T-helper 17 cell (primary cell): Measurements from ENCODE around the gene MANEAL. TPM values are rescaled to one million over a fixed set of nuclear protein-coding genes. Genes with fewer than 3 reads are reported as not detected.

Experiments used
- ATAC-seq: fragments of 150-1000 bp; cut with Tn5 transposase; 2 replicates; pipeline ENCODE4 v1.10.0; 2021; ENCODE audit warnings: mild to moderate bottlenecking, moderate library complexity
- DNase-seq, 3 donors: peaks; one replicate each; pipeline versions ENCODE4 v3.0.0 to v3.0.0-alpha.2; 2020 to 2021
- H3K9me3 ChIP-seq: one replicate; pipeline ENCODE4 v1.7.0; 2013; ENCODE audit warnings: low read length, mild to moderate bottlenecking; ENCODE audit not compliant: control insufficient read depth, poor library complexity, severe bottlenecking
- H3K27ac Mint-ChIP-seq: one replicate; pipeline ENCODE4 v1.8.0; 2022; ENCODE audit warnings: mild to moderate bottlenecking, moderate library complexity, mixed read lengths
- H3K27me3 Mint-ChIP-seq: one replicate; pipeline ENCODE4 v1.8.0; 2022; ENCODE audit warnings: mixed read lengths
- H3K36me3 Mint-ChIP-seq: one replicate; pipeline ENCODE4 v1.8.0; 2022; ENCODE audit warnings: low read depth, mixed read lengths
- H3K4me1 Mint-ChIP-seq: one replicate; pipeline ENCODE4 v1.8.0; 2022; ENCODE audit warnings: mild to moderate bottlenecking, mixed read lengths
- H3K4me3 Mint-ChIP-seq: one replicate; pipeline ENCODE4 v1.8.0; 2022; ENCODE audit warnings: mild to moderate bottlenecking, moderate library complexity, mixed read lengths
- total RNA-seq, 4 donors: library from RNA in 2 of 4; stranded (reverse) in 2 of 4; gene quantifications; one replicate each; pipeline ENCODE4 v1.2.3 and lab custom pipeline; 2022 to 2026

Gene MANEAL, protein sequence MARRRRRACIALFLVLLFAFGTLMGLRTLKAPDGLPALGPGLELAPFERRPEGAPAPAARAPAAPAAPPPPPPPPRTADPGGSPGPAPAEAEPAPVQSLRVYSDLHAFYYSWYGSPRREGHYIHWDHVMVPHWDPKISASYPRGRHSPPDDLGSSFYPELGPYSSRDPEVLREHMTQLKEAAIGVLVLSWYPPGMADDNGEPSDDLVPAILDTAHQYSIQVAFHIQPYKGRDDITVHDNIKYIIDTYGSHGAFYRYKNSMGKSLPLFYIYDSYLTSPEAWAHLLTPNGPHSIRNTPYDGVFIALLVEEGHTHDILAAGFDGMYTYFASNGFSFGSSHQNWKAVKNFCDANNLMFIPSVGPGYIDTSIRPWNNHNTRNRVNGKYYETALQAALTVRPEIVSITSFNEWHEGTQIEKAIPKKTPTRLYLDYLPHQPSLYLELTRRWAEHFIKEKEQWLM
- under 1 TPM; 0.73 to 0.92 TPM for total RNA-seq
- total RNA-seq (lab: John Stamatoyannopoulos, UW) = 1.3 to 3.7 reads per million in 2 donors

DNA sequence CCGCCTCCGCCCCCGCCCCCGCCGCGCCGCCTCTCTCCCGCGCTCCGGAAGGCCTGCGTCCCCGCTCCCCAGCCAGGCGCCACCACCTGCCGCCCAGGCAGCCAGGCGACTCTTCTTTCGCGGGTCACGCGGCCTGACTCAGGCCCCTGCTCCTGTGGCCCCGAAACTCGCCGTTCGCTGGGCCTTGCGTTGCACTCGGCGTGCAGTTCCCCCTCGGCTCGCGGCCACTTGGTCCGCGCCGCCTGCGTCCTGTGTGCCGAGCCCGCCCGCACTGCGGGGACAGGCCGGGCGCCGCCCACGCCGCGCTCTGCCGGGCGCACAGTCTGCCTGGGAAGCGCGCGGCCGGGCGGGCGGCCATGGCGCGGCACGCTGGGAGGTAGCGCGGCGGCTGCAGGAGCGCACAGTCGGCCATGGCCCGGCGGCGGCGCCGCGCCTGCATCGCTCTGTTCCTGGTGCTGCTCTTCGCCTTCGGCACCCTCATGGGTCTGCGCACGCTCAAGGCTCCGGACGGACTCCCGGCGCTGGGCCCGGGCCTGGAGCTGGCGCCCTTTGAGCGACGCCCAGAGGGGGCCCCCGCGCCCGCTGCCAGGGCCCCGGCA is at the start of gene MANEAL:
Gene MANEAL (plus strand): TSS at position 75 of the 599 bp plus-strand sequence. CDS start 336 bp downstream, at position 411.
- Mint-ChIP-seq H3K27me3 (peaks cover 34% of the 10 kb centered on the region), H3K36me3 (peaks cover 4% of the 10 kb centered on the region)

GRCh38 chr1:37746806-37747205 is 46.8 kb upstream of the MANEAL start:
- no peaks in the 10 kb centered on the region for H3K9me3 ChIP-seq
- Mint-ChIP-seq H3K4me3 (no peak overlapping the region), H3K27ac (no peak overlapping the region), H3K27me3 (peaks cover 43% of the 10 kb centered on the region), H3K4me1 (no peaks in the 10 kb centered on the region), H3K36me3 (no peaks in the 10 kb centered on the region)
- ATAC-seq (no peak), DNase-seq (no peak)

More for the DNA sequence above, at the start of gene MANEAL:
- H3K27ac Mint-ChIP-seq = no peak within 1 kb of the TSS
- no peaks in the 10 kb centered on the region for H3K9me3 ChIP-seq
- DNase-seq = peak in 2 of 3 donors; percentile 15 to 20
- H3K4me3 Mint-ChIP-seq = peak within 1 kb of the TSS; percentile 88
- peaks cover 5% of the 10 kb centered on the region for H3K4me1 Mint-ChIP-seq
- peak; percentile 84 for ATAC-seq

GRCh38 chr1:37748565-37748964 is 45.1 kb upstream of the MANEAL start:
- H3K27ac Mint-ChIP-seq = no peak overlapping the region
- H3K9me3 ChIP-seq = no peaks in the 10 kb centered on the region
- peaks cover 40% of the 10 kb centered on the region for H3K27me3 Mint-ChIP-seq
- ATAC-seq = no peak
- no peak overlapping the region for H3K4me3 Mint-ChIP-seq
- peaks cover 2% of the 10 kb centered on the region for H3K36me3 Mint-ChIP-seq
- peaks cover 3% of the 10 kb centered on the region for H3K4me1 Mint-ChIP-seq
- DNase-seq = no peak

- Mint-ChIP-seq H3K36me3 (peaks cover 2% of the 10 kb centered on the region), H3K27me3 (peaks cover 51% of the 10 kb centered on the region), H3K4me1 (peaks cover 3% of the 10 kb centered on the region), H3K27ac (no peak overlapping the region), H3K4me3 (peak overlapping the region; percentile 85)
- ATAC-seq = no peak
- no peaks in the 10 kb centered on the region for H3K9me3 ChIP-seq
- no peak for DNase-seq
Measured at GRCh38 chr1:37752213-37752582, 41.4 kb upstream of the MANEAL start.

- DNase-seq = no peak
- Mint-ChIP-seq H3K27me3 (peaks cover 51% of the 10 kb centered on the region), H3K27ac (no peak overlapping the region), H3K4me1 (peaks cover 3% of the 10 kb centered on the region), H3K4me3 (peak overlapping the region; percentile 85), H3K36me3 (peaks cover 2% of the 10 kb centered on the region)
- no peaks in the 10 kb centered on the region for H3K9me3 ChIP-seq
- peak; percentile 52 for ATAC-seq
Measured at GRCh38 chr1:37752583-37753471, 40.8 kb upstream of the MANEAL start.

DNA sequence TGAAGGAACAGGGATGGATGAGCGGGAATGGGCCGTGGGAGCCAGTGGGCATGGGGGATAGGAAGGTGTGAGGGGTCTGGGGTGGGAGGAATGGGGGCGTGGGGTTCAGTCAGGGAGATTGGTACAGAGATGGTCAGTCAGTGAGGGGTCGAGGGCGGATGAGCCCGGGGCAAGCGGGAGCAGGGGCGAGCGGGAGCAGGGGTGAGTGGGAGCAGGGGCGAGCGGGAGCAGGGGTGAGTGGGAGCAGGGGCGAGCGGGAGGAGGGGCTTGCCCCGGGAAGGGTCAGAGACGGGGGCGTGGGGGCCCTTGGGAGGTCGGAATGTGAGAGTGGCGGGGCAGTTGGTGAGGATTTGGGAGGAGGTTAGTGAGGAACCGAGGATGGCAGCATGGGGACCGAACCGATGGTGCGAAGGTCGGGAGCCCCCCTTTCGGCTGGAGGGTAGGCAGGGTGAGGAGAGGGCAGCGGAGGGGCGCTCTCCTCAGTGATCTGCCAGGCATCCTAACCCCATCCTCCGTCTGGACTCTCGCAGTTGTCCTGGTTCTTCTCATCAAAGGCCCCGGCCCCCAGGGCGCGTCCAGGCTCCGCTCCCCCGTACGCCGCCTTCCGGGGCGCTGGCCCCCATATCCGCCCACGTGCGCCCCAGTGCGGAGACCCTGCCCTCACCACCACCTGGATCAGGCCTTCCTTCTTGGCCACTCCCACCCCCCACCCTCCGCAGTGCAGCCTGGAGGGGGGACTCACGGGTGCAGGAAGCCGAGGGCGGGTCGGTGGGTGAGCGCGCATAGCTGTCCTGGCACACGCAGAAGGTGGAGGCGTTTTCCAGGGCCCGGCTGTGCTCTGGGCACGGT is 40.0 kb upstream of the MANEAL start:
- peaks cover 51% of the 10 kb centered on the region for H3K27me3 Mint-ChIP-seq
- ATAC-seq = no peak
- no peak for DNase-seq
- peaks cover 2% of the 10 kb centered on the region for H3K36me3 Mint-ChIP-seq
- no peaks in the 10 kb centered on the region for H3K9me3 ChIP-seq
- no peak overlapping the region for H3K27ac Mint-ChIP-seq
- H3K4me1 Mint-ChIP-seq = peaks cover 3% of the 10 kb centered on the region
- H3K4me3 Mint-ChIP-seq = peak overlapping the region; percentile 85

DNA sequence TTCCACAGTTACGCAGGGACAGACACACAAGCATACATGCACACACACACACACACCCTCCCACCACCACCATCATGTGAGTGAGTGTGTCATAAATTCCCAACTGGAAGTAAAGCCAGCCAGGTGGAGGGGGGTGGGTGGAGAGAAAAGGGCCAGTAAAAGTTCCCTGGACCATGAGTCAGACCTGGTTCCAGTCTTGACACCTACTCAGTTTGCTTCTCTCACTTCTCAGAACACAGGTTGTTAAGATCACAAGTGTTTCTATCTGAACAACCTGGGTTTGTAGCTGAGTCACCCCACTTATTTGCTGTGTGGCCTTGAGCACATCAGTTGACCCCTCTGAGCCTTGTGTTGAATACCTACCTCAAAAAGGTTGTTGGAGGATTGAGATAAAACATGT is 38.4 kb upstream of the MANEAL start:
- no peak overlapping the region for H3K4me3 Mint-ChIP-seq
- peaks cover 2% of the 10 kb centered on the region for H3K36me3 Mint-ChIP-seq
- H3K27me3 Mint-ChIP-seq = peaks cover 43% of the 10 kb centered on the region
- H3K4me1 Mint-ChIP-seq = peaks cover 3% of the 10 kb centered on the region
- DNase-seq (no peak), ATAC-seq (no peak)
- H3K27ac Mint-ChIP-seq = no peak overlapping the region
- H3K9me3 ChIP-seq = no peaks in the 10 kb centered on the region

DNA sequence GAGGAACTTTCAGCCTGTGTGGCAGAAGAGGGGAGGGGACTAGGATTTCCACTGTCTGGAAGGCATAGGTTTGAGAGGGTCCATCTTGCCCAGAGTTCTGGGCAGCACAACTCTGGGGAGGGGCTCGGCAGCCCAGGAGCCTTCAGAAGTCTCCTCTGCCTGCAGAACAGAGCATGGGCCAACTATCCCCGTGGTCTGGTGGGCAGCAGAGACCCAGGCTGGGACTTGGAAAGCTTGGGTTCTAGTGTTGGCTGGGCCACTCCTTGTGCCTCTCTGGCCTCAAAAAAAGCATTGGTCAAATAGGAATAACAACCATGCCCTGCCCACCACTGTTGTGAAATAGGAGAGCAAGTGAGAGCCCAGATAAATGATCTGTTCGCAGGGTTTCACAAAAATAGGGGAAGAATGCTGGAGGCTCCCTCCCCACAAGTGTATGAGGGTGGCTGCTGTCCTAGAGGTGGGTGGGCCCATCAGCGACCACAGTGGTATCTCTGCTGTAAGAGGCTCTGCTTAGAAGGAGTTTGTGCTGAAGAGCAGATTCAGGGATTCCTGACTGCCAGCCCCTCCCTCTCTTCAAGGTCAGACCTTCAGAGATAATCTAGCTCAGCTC is 37.6 kb upstream of the MANEAL start:
- no peaks in the 10 kb centered on the region for H3K9me3 ChIP-seq
- H3K4me3 Mint-ChIP-seq = no peak overlapping the region
- peaks cover 39% of the 10 kb centered on the region for H3K27me3 Mint-ChIP-seq
- DNase-seq (no peak), ATAC-seq (no peak)
- H3K27ac Mint-ChIP-seq = no peak overlapping the region
- peaks cover 3% of the 10 kb centered on the region for H3K4me1 Mint-ChIP-seq
- H3K36me3 Mint-ChIP-seq = peaks cover 2% of the 10 kb centered on the region

DNA sequence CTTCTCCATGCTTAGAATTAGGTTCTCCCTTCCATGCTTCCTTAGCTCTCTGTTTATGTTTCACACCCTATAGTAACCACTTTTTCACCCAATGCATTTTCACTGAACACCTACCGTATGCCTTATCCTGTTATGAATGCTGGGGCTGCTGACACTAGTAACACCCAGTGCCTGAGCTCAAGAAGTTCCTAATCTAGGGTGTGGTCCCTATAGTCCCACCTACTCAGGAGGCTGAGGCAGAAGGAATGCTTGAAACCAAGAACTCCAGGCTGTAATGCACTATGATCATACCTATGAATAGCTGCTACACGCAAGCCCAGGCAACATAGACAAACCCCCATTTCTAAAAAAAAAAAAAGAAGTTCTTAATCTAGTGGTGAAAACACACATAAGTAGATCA is 34.2 kb upstream of the MANEAL start:
- Mint-ChIP-seq H3K27ac (no peak overlapping the region), H3K27me3 (peaks cover 47% of the 10 kb centered on the region), H3K4me3 (no peak overlapping the region), H3K36me3 (no peaks in the 10 kb centered on the region), H3K4me1 (no peaks in the 10 kb centered on the region)
- no peak for DNase-seq
- ATAC-seq = no peak
- H3K9me3 ChIP-seq = no peaks in the 10 kb centered on the region

DNA sequence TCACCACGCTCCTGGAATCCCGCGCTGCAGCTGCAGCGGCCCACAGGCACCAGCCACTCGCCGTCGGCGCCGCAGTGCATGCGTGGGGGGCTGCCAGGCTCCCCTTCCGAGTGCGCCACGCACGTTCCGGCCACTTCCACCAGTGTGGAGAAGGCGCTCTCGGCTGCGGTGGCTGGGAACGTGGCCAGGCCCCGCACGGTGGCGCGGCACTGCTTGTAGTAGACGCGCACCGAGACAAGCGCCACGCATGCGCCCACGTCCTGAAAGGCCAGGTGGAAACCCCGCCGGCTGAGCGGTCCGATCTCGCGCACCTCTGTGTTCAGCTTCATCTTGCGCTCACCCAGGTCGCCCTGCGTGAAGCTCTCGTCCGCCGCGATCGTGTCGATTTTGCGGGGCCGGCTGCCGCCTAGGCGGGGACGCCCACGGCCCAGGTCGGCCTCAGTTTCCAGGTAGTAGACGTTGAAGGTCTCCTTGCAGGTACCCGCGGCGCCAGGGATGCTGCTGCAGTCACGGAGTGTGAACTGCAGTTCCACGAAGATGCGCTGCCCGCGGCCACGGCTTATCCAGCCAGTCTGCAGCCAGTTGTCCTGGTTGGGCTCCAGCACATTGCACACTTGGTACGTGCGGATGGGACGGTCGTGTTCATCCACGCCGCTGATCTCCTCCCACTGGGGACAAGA is 32.1 kb upstream of the MANEAL start:
- Mint-ChIP-seq H3K4me1 (peaks cover 4% of the 10 kb centered on the region), H3K27ac (no peak overlapping the region), H3K36me3 (peaks cover 4% of the 10 kb centered on the region), H3K4me3 (no peak overlapping the region), H3K27me3 (peaks cover 41% of the 10 kb centered on the region)
- DNase-seq (no peak), ATAC-seq (no peak)
- no peaks in the 10 kb centered on the region for H3K9me3 ChIP-seq

- ATAC-seq (no peak), DNase-seq (no peak)
- Mint-ChIP-seq H3K4me1 (peaks cover 4% of the 10 kb centered on the region), H3K27ac (no peak overlapping the region), H3K4me3 (no peak overlapping the region), H3K36me3 (peaks cover 4% of the 10 kb centered on the region), H3K27me3 (peaks cover 48% of the 10 kb centered on the region)
- no peaks in the 10 kb centered on the region for H3K9me3 ChIP-seq
Measured at GRCh38 chr1:37762516-37762915, 31.1 kb upstream of the MANEAL start.
